Prostate gland (tissue), 2 donors: ENCODE measurements around the gene BYSL. TPM values are rescaled to one million over a fixed set of nuclear protein-coding genes. Genes with fewer than 3 reads are reported as not detected.

Experiments
- DNase-seq: peaks from one replicate; pipeline ENCODE4 v3.0.0-alpha.2; 2019; ENCODE audit warnings: low spot score
- H3K27ac ChIP-seq, 2 donors: fragments of 200-600 bp; sonication (generic); 2 replicates each; pipeline ENCODE4 v1.5.1; 2017 to 2019
- H3K27me3 ChIP-seq: fragments of 200-600 bp; sonication (generic); replicated peaks from 2 replicates; pipeline ENCODE4 v1.5.1; 2019; ENCODE audit not compliant: insufficient read depth
- H3K36me3 ChIP-seq, 2 donors: fragments of 200-600 bp; sonication (generic); 1 replicate in 1 of 2; 2 replicates in 1 of 2; pipeline versions ENCODE4 v1.5.1 to v1.8.1; 2017 to 2019
- H3K4me1 ChIP-seq: fragments of 200-600 bp; sonication (generic); replicated peaks from 2 replicates; pipeline ENCODE4 v1.5.1; 2019
- H3K4me3 ChIP-seq, 2 donors: fragments of 200-600 bp; sonication (generic); 2 replicates each; pipeline ENCODE4 v1.5.1; 2017 to 2019
- H3K9me3 ChIP-seq: fragments of 200-600 bp; sonication (generic); 2 replicates; pipeline ENCODE4 v1.5.1; 2017
- CTCF ChIP-seq, 4 experiments: fragments of 200-600 bp in 2 of 4; fragments of 450-650 bp in 2 of 4; sonication (generic) in 2 of 4; IDR thresholded peaks; 1 replicate in 3 of 4; 2 replicates in 1 of 4; pipeline ENCODE4 v1.5.1; 2016 to 2019; ENCODE audit warnings: antibody characterized with exemption in 4 of 4, mild to moderate bottlenecking in 2 of 4, moderate library complexity in 2 of 4
- POLR2A ChIP-seq: fragments of 450-650 bp; IDR thresholded peaks from one replicate; pipeline ENCODE4 v1.6.1; 2016; ENCODE audit warnings: antibody characterized with exemption, mild to moderate bottlenecking
- POLR2AphosphoS5 ChIP-seq: sonication (generic); formaldehyde crosslinking; IDR thresholded peaks from one replicate; pipeline ENCODE4 v1.6.1; 2017; ENCODE audit warnings: antibody characterized with exemption
- WGBS: methylation state at CpG from one replicate; pipeline ENCODE4 v1.1.5; 2018; 5-methylcytosine and 5-hydroxymethylcytosine counted together
- intact Hi-C: fragments of 100-400 bp; cut with DNase I; formaldehyde crosslinking; loops from one replicate; pipeline ENCODE4 v1.14.2; 2022
- total RNA-seq, 2 donors: library from RNA; depleted of rRNA; stranded (reverse); fragments of >200 nt; gene quantifications; one replicate each; pipeline ENCODE4 v1.1.0, GENCODE V29; 2016

BYSL gene
- total RNA-seq, 2 donors from 2014 or later = 9.5 to 12.6 TPM

DNA sequence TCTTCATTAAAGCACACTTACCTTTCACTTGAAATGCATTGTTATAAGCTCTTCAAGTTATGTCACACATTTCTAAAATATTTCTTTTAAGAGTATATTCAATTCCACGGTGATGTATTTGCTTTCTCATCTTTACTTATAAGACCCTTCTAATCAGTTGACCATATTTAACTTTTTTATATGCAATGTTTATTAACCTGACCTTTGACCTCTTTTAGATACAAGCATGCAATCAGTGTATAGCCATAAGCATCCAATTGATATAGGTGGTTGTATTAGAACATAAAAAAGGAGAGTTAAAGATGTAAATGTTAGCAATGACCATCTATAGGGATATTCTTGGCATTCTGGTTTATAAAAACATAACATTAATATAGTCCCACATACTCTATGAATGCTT is 35.4 kb upstream of the BYSL start:
- no peak for TF ChIP-seq POLR2A
- TF ChIP-seq CTCF (IDR thresholded peaks at IDR 0.05) = no peak
- no peak for TF ChIP-seq POLR2AphosphoS5
- H3K36me3 ChIP-seq = no peaks in the 10 kb centered on the region
- intact Hi-C loops = no loop called here

GRCh38 chr6:41887331-41887751 is 34.0 kb upstream of the BYSL start:
- TF ChIP-seq POLR2AphosphoS5 (no peak), POLR2A (no peak), CTCF (IDR thresholded peaks at IDR 0.05) (no peak)
- intact Hi-C loops = no loop called here
- no peak overlapping the region for H3K27ac ChIP-seq
- H3K36me3 ChIP-seq = no peaks in the 10 kb centered on the region
- 60% methylated on average over 4 of the region's 4 CpGs for WGBS
- H3K4me1 ChIP-seq = no peaks in the 10 kb centered on the region
- H3K27me3 ChIP-seq = no peaks in the 10 kb centered on the region
- no peak for DNase-seq
- H3K9me3 ChIP-seq = no peaks in the 10 kb centered on the region
- H3K4me3 ChIP-seq = no peak overlapping the region

More for the DNA sequence above, 35.4 kb upstream of the BYSL start:
- Histone ChIP-seq H3K9me3 (no peaks in the 10 kb centered on the region), H3K27me3 (no peaks in the 10 kb centered on the region), H3K27ac (no peak overlapping the region), H3K4me1 (no peaks in the 10 kb centered on the region), H3K4me3 (no peak overlapping the region)
- WGBS = 100% methylated on average over 1 of the region's 1 CpG
- no peak for DNase-seq

- WGBS = 50% methylated on average over 4 of the region's 4 CpGs
- TF ChIP-seq POLR2A (no peak), CTCF (IDR thresholded peaks at IDR 0.05) (no peak), POLR2AphosphoS5 (no peak)
- intact Hi-C loops = no loop called here
These were observed 28.3 kb upstream of the BYSL start for GRCh38 chr6:41892921-41893564.

GRCh38 chr6:41894366-41895299 is 26.7 kb upstream of the BYSL start:
- H3K4me3 ChIP-seq = peak overlapping the region; percentile 51 to 72
- H3K27me3 ChIP-seq = no peaks in the 10 kb centered on the region
- WGBS = 2% methylated on average over 46 of the region's 56 CpGs
- H3K9me3 ChIP-seq = no peaks in the 10 kb centered on the region
- TF ChIP-seq CTCF (IDR thresholded peaks at IDR 0.05) (no peak), POLR2A (no peak), POLR2AphosphoS5 (no peak)
- no peaks in the 10 kb centered on the region for H3K36me3 ChIP-seq
- intact Hi-C loops = no loop called here
- peak overlapping the region; percentile 69 to 80 for H3K27ac ChIP-seq
- no peak for DNase-seq
- peaks cover 11% of the 10 kb centered on the region for H3K4me1 ChIP-seq

More at GRCh38 chr6:41892921-41893564, 28.3 kb upstream of the BYSL start:
- Histone ChIP-seq H3K27ac (no peak overlapping the region), H3K4me3 (no peak overlapping the region), H3K36me3 (no peaks in the 10 kb centered on the region), H3K9me3 (no peaks in the 10 kb centered on the region), H3K4me1 (peaks cover 11% of the 10 kb centered on the region), H3K27me3 (no peaks in the 10 kb centered on the region)
- no peak for DNase-seq
